Stimulated activated CD8-positive, alpha-beta memory T cell treated with anti-CD3 and anti-CD28 coated beads, Interleukin-7, amount 100 ng/mL, for 24 hours (primary cell): ENCODE measurements around the gene ZNF697.
"Not testable (repeated sequence)": the region's sequence is repeated elsewhere in the genome, so short reads cannot be mapped to it uniquely, and the experiment has no call there.

Source experiments
- DNase-seq: peaks from one replicate; pipeline ENCODE4 v3.0.0-alpha.2; 2020; ENCODE audit warnings: low read depth

The ZNF697 gene

GRCh38 chr1:119647734-119648619, at the start of gene ZNF697:
TSS of gene ZNF697 (minus strand) at chr1:119648266. CDS start at chr1:119626100, 22,166 bp downstream.
- peak; percentile 2 for DNase-seq

DNA sequence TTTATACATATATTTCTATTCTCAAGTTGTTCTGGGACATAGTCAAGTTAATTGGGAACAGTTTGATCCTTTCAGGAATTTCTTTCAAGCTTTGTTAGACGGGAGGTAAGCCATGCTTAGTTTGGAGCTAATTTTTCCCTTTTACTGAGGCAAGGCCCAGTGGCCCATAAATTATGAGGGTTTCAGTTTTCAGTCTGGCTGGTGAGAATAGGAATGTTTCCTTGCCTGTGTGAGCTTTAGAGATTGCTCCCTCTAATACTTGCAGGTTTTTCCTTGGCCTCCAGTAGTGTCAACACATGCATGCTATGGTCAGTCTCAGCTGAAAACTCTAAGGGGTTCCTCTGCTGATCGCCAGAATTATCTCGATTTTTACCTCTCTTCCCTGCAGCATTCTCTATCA, 49.5 kb upstream of the ZNF697 start:
- no peak for DNase-seq

DNA sequence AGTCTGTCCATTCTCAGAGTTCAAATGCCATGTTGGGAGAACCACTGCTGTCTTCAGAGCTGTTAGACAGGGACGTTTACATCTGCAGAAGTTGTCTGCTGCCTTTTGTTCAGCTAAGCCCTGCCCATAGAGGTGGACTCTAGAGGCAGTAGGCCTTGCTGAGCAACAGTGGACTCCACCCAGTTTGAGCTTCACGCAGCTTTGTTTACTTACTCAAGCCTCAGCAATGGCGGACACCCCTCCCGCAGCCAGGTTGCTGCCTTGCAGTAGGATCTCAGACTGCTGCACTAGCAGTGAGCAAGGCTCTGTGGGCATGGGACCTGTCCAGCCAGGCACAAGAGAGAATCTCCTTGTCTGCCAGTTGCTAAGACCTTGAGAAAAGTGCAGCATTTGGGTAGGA, 48.8 kb upstream of the ZNF697 start:
- not testable (repeated sequence) for DNase-seq

GRCh38 chr1:119689511-119689910, 41.4 kb upstream of the ZNF697 start:
- no peak for DNase-seq

GRCh38 chr1:119688810-119689209, 40.7 kb upstream of the ZNF697 start:
- no peak for DNase-seq

DNA sequence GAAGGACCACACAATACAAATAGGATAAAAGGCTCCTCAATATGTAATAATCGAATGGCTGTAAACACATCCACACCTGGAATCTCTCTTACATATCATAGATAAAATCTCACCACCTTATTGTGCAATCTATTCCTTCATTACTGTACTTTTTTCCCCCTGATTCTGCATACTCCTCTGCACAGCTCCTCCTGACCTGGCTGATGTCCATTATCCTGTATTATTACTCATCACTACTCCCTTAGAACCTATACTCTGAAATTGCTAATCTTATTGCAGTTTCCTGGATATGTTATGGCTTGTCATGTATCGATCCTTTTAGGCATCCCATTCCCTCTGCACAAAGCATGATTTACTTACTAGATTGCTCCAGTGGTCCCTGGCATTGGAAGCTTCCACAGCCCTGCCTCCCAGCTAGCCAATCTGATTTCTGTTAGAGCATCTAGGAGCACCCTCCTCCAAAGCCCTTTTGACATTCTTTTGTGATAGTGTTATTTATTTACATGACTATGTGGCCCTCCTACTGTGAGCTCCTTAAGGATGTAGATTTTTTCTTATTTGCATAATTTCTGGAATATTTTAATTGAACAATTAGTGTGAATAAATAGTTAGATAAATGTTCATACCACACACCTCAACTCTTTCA, 39.5 kb upstream of the ZNF697 start:
- DNase-seq, result no peak

DNA sequence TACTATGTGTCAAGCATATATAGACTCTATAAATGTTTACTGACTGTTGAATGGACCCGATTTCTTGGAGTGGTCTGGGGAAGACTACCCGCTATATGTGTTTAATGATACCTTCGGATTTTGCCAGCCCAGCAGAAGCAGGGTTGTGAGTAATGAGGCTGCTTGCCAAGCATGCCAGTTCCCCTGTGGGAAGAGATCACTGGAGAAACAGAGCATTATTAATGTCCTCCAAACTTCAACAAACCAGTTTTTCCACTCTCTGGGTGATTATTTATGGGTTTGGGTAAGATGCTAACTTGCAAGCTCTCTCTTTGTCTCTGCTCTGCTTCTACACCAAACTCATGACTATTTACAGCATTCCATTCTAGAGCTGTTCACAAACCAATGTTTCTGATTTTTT, 38.6 kb upstream of the ZNF697 start:
- no peak for DNase-seq

DNA sequence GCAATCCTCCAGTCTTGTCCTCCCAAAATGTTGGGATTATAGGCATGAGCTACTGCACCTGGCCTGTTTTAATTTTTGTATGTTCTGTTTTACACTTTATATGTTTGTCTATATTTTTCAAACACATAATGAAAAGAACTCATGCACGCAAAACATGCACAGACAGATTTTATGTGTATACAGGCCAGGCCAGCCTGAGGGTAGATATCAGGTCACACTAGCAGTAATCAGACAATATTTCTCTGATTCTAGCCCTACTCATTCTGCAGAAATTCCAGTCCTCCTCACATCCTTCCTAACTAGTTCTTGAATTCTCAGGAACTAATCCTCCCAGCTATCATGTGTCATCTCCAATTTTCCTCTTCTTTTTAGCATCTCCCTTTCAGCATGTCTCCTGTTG, 35.8 kb upstream of the ZNF697 start:
- DNase-seq, result no peak

DNA sequence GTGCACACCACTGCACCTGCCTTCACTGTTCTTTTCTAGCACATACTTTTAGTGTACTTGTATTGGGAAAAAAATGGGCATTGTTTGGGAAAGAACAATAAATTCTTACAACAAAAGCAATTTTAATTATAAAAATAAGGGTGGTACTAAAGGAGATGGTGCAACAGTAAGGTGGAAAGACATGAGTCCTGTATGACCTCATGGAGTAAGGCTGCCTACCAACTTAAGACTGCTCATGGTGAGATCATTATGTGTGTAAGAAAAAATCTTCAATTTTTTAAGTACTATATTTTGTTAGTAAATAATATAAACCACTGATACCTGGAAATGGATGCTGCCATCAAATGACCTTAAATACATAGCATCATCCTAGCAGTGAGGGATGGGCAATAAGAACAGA, 34.1 kb upstream of the ZNF697 start:
- no peak for DNase-seq

GRCh38 chr1:119681560-119681959, 33.5 kb upstream of the ZNF697 start:
- no peak for DNase-seq

DNA sequence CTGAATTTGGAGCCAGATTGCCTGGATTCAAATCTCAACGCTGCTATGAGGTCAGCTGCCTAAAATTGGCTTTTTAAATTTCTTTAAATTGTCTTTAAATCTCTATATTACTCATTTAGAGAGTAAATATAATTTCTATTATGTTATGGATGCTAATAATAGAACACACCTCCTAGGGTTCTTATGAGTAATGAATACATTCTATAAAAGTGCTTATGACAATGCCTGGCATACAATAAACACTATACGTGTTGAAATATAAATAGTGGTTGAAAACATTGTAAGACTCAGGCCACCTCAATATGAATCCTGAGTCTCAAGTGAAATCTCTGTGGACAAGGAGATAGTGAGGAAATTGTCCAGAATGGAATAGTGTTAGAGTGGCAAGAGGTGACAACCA, 32.7 kb upstream of the ZNF697 start:
- DNase-seq, result no peak

DNA sequence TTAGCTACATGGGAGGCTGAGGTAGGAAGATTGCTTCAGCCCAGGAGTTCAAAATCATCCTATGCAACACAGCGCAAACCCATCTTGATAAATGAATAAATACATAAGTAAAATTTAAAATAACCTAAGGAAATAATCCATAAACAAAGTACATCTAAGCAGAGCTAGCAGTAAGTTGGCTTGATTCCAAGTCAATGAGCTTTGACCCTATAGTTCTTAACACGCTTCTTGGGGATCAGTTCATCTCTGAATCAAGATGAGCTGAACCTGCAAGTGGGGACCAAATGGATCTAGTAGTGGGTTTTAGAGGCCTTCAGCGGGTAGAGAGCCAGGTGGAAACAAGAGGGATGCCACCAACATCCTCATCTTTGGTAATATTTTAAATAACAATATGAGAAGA, 32.1 kb upstream of the ZNF697 start:
- DNase-seq, result no peak

DNA sequence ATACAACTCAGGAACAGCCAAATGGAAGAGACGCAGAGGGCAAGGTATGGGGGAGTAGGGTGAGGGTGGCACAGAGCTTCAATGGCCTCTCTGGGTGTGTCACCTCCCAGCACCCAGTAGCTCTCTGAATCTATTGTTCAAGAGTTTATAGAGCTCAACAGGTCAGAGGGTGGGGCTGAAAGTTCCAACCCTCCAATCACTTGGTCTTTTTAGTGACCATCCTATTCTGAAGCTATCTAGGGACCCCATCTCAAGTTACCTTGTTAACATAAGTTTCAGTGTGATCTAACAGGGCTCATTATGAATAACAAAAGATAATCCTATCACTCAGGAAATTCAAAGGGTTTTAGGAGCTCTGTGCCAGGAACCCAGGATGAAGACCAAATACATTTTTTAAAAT, 31.2 kb upstream of the ZNF697 start:
- DNase-seq, result no peak

- DNase-seq, result no peak
Measured at GRCh38 chr1:119676571-119677206, 28.6 kb upstream of the ZNF697 start.

DNA sequence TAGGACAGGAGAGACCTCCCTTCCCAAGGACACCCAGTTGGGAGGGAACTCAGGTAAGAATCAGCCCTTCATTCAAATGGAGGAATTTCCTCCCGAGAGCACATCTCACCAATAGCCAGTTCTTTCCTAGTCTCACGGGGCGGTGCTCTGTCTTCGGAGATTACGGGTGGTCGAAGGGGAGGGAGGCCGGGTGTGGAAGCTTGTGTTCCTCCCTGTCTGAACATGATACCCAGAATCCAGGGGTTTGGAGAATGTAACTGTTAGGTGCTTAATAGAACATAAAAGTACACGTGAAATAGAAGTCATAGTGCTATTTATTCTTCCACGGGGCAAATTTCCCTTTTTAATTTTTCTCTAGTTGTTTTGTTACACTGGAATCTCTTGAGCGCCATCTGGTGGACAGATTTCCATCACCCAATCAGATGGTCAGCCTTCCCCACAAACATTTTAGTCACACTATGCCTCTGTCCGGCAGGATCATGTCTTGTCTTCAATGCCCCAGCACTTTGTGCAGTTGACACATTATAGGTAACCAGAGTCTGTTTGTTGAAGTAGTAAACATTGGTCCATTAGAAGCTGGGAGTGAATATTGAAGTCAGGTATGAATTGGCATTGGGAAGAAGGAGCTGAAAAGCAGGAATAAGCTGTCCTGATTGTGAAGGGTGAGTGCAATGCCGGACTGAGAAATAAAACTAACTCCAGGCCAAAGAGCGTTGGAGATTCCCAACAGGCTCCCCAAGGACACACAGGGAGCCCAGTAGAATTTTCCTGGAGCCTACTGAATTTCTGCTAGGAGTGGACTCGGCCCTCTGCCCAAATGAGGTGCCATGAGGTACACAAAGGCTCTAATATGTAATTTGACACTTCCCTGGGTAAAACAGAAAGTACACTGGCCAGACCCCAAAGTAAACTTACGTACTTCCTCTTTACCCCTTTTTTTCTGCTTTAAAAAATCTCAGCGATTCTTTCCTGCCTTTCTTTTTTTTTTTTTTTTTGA, 27.6 kb upstream of the ZNF697 start:
- peak; percentile 46 for DNase-seq

- DNase-seq, result no peak
Measured at GRCh38 chr1:119674835-119675289, 26.8 kb upstream of the ZNF697 start.

DNA sequence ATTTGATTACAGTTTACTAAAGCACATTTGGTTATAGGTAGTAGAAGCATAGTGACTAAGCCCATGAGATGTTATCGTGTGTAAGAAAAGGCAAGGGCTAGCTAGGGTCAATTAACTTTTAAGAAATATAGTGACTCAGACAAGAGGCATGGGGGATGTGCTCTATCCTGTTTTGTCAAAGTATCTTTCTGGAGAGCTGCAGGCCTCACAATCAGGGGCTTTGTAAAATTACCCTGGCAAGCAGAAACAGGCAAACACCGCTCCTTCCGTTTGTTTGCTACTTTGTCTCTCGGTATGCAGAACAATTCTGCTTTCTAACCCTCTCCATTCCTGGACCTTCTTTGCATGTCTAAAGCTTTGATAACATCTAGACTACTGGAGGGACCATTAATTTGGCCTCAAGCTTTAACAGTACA, 26.1 kb upstream of the ZNF697 start:
- DNase-seq, result no peak

DNA sequence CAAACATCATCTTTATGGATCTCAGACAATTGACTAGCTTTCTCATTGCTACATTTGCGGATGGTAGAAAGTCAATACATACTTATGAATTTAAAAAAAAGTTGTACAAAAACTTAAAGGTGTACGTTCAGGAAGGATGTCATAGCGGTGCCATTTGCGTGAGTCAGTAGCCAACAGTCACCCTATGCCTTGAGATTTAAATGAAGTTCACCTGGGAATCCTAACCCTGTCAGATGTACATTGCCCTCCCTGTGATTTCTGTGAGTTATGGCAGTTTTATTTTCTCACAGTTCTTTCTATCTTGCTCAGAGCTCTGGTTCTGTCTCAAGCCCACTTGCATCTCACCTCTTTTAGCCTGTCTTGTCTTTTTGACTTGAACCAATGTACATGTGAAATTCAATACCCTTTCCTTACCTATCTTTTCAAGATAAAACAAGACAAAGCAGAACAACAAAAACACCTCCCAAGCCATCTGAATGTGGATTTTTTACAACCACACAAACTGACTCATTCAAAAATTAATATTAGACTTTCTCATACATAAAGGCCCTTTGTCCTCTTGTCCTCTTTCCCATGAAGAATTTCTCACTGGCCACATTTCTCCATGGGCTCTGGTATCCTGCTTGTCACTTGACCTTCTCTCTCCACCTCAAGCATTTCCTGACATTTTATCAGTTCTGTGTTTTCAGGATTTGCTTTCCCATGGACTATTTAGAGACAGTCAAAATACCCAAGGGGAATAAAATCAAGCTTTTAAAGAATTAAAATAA, 25.3 kb upstream of the ZNF697 start:
- DNase-seq, result no peak

DNA sequence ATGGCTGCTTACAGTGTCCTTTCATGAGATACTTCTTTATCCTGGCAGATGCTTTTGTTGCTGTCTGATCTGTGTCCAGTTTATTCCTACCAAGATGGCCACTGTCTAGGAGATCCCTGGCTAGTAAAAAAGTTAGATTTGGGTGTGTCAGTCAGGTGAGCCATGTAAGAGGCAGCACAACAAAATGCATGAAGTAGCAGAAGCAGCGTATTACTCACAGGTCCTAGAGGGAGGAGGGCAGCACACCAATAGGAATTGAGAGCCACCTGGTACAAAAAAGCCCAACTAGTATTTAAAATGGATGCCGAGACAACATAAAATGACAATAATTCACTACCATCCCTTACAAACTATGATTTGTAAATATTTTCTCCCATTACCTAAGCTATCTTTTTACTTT, 22.8 kb upstream of the ZNF697 start:
- DNase-seq, result no peak

DNA sequence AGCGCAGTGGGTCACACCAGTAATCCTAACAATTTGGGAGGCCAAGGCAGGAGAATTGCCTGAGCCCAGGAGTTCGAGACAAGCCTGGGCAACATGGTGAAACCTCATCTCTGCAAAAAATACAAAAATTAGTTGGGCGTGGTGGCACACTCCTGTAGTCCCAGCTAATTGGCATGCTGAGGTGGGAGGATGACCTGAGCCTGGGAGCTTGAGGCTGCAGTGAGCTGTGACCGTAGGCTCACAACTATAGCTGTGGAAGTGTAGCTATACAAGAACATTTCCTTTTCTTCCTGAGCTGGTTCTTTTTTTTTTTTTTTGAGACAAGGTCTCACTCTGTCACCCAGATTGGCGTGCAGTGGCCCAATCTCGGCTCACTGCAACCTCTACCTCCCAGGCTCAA, 19.1 kb upstream of the ZNF697 start:
- no peak for DNase-seq

DNA sequence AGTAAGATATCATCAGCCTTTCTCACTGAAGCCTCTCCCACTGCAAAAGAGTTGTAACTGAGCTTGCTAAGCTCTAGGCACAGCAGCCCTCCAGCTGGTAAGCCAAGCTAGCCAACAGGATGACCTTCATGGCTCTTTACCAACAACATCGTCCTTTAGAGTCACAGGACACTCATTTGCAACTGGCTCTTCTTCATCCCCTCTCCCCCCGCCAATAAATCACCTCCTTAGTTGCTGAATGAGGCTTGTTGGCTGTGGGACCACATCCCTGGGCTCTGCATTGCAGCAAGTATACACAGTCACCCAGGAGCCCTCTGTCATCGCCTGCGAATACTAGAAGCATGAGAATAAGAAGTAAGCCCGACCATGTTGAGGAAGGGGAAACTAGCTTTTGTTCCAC, 16.0 kb upstream of the ZNF697 start:
- no peak for DNase-seq
